ENCODE measurements around the gene CCDC141.

The CCDC141 gene

GRCh38 chr2:178804791-178805190, 245.1 kb downstream of the CCDC141 start:
- no peak for DNase-seq
- no peaks in the 10 kb centered on the region for H3K27me3 ChIP-seq (ENCODE audit: insufficient read depth, low read depth, severe bottlenecking)
- no peaks in the 10 kb centered on the region for H3K9me3 ChIP-seq (ENCODE audit: severe bottlenecking)
- no peak overlapping the region for H3K4me3 ChIP-seq (ENCODE audit: low read depth, low read length)
- H3K27ac ChIP-seq, result no peak overlapping the region
- TF ChIP-seq, protein P1, sequence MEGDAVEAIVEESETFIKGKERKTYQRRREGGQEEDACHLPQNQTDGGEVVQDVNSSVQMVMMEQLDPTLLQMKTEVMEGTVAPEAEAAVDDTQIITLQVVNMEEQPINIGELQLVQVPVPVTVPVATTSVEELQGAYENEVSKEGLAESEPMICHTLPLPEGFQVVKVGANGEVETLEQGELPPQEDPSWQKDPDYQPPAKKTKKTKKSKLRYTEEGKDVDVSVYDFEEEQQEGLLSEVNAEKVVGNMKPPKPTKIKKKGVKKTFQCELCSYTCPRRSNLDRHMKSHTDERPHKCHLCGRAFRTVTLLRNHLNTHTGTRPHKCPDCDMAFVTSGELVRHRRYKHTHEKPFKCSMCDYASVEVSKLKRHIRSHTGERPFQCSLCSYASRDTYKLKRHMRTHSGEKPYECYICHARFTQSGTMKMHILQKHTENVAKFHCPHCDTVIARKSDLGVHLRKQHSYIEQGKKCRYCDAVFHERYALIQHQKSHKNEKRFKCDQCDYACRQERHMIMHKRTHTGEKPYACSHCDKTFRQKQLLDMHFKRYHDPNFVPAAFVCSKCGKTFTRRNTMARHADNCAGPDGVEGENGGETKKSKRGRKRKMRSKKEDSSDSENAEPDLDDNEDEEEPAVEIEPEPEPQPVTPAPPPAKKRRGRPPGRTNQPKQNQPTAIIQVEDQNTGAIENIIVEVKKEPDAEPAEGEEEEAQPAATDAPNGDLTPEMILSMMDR (IDR thresholded peaks at IDR 0.05; ENCODE audit: low read depth, low read length), result 0 out of 2 replicates have a peak, but pooled peaks have one; percentile 34
- H3K36me3 ChIP-seq, result peaks cover 5% of the 10 kb centered on the region

GRCh38 chr2:178800510-178800909, 249.4 kb downstream of the CCDC141 start:
- H3K36me3 ChIP-seq, result peaks cover 8% of the 10 kb centered on the region
- no peaks in the 10 kb centered on the region for H3K9me3 ChIP-seq (ENCODE audit: severe bottlenecking)
- H3K27ac ChIP-seq, result no peak overlapping the region
- TF ChIP-seq, protein P1 (IDR thresholded peaks at IDR 0.05; ENCODE audit: low read depth, low read length), result no peak
- DNase-seq, result no peak
- H3K27me3 ChIP-seq (ENCODE audit: insufficient read depth, low read depth, severe bottlenecking), result no peaks in the 10 kb centered on the region
- no peak overlapping the region for H3K4me3 ChIP-seq (ENCODE audit: low read depth, low read length)

GRCh38 chr2:178799305-178799704, 250.6 kb downstream of the CCDC141 start:
- Histone ChIP-seq H3K36me3 (peaks cover 8% of the 10 kb centered on the region), H3K27ac (no peak overlapping the region), H3K4me3 (ENCODE audit: low read depth, low read length) (no peak overlapping the region), H3K27me3 (ENCODE audit: insufficient read depth, low read depth, severe bottlenecking) (no peaks in the 10 kb centered on the region), H3K9me3 (ENCODE audit: severe bottlenecking) (no peaks in the 10 kb centered on the region)
- TF ChIP-seq, protein P1 (IDR thresholded peaks at IDR 0.05; ENCODE audit: low read depth, low read length), result no peak
- DNase-seq, result no peak

DNA sequence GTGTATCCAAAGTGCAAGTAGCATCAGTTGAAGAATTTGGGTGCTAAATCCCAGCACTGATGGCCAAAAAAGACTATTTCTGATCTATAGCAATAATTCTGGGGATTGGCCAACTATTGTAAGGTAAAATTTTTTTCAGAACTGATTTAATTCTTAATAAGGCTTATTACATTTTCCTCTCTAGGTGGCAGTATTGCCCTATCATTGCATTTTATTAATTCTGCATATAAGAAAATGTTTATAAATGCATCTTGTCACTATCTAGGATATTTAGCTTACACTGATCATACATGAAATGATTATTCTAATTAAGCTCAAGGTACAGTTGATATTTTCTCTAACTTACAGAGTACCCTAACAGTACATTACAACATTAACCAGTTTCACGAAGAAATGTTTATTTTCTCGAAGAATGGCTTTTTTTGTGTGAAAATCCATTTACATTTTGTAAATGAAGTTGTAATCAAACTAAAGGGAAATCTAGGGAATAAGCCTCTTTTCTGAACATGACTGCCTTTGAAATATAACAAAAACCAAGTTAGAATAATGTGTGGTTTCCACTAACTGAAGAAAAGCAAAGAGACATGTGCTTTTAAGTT, 253.8 kb downstream of the CCDC141 start:
- Histone ChIP-seq H3K9me3 (ENCODE audit: severe bottlenecking) (no peaks in the 10 kb centered on the region), H3K4me3 (ENCODE audit: low read depth, low read length) (no peak overlapping the region), H3K36me3 (peaks cover 30% of the 10 kb centered on the region), H3K27me3 (ENCODE audit: insufficient read depth, low read depth, severe bottlenecking) (no peaks in the 10 kb centered on the region), H3K27ac (no peak overlapping the region)
- TF ChIP-seq, protein P1 (IDR thresholded peaks at IDR 0.05; ENCODE audit: low read depth, low read length), result no peak
- no peak for DNase-seq

GRCh38 chr2:178787934-178788333, 262.0 kb downstream of the CCDC141 start:
- no peak for DNase-seq
- TF ChIP-seq, protein P1 (IDR thresholded peaks at IDR 0.05; ENCODE audit: low read depth, low read length), result no peak
- H3K36me3 ChIP-seq, result peaks cover 19% of the 10 kb centered on the region
- no peaks in the 10 kb centered on the region for H3K9me3 ChIP-seq (ENCODE audit: severe bottlenecking)
- H3K4me3 ChIP-seq (ENCODE audit: low read depth, low read length), result no peak overlapping the region
- no peaks in the 10 kb centered on the region for H3K27me3 ChIP-seq (ENCODE audit: insufficient read depth, low read depth, severe bottlenecking)
- H3K27ac ChIP-seq, result no peak overlapping the region

DNA sequence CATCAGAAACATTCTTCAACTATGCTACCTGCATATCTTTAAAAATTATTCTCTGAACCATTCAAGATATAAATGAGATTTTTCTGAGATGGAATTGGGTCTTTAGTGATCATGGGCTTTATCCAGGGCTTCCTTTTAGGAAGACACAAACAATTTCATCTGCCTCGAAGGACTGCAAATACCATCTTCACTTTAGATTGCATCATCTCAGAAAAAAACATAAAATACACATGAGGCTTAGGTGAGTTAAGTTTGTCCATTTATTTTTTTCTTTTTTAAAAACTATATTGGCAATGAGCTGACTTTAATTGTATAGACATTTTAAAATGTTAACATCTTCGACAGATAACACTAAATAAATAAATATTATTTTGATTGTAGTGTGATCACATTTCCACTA, 262.8 kb downstream of the CCDC141 start:
- no peak overlapping the region for H3K4me3 ChIP-seq (ENCODE audit: low read depth, low read length)
- DNase-seq, result no peak
- no peak overlapping the region for H3K27ac ChIP-seq
- H3K27me3 ChIP-seq (ENCODE audit: insufficient read depth, low read depth, severe bottlenecking), result no peaks in the 10 kb centered on the region
- H3K9me3 ChIP-seq (ENCODE audit: severe bottlenecking), result no peaks in the 10 kb centered on the region
- TF ChIP-seq, protein P1 (IDR thresholded peaks at IDR 0.05; ENCODE audit: low read depth, low read length), result no peak
- peaks cover 25% of the 10 kb centered on the region for H3K36me3 ChIP-seq

Measured in WERI-Rb-1 (cell line).